HG03108 (cell line): Measurements from ENCODE around the gene LGI2.

Experiments used
- ATAC-seq: cut with Tn5 transposase; IDR thresholded peaks from one replicate; pipeline ENCODE4 v1.9.1; 2021; ENCODE audit warnings: moderate library complexity; ENCODE audit not compliant: unreplicated experiment

The LGI2 gene

GRCh38 chr4:24999392-25000089, 31.2 kb downstream of the LGI2 start:
- no peak for ATAC-seq

GRCh38 chr4:24995346-24995919, 35.3 kb downstream of the LGI2 start:
- no peak for ATAC-seq

- ATAC-seq: no peak
These were observed 37.1 kb downstream of the LGI2 start for GRCh38 chr4:24993551-24994080.

- no peak for ATAC-seq
These were observed 37.8 kb downstream of the LGI2 start for GRCh38 chr4:24992968-24993367.

- no peak for ATAC-seq
These were observed 39.7 kb downstream of the LGI2 start for GRCh38 chr4:24991015-24991414.

- no peak for ATAC-seq
These were observed 41.4 kb downstream of the LGI2 start for GRCh38 chr4:24989327-24989726.

- no peak for ATAC-seq
These were observed 42.0 kb downstream of the LGI2 start for GRCh38 chr4:24988776-24989175.

- ATAC-seq: no peak
These were observed 45.9 kb downstream of the LGI2 start for GRCh38 chr4:24984602-24985532.

GRCh38 chr4:24980740-24981139, 50.0 kb downstream of the LGI2 start:
- no peak for ATAC-seq

- ATAC-seq: no peak
These were observed 50.6 kb downstream of the LGI2 start for GRCh38 chr4:24980064-24980690.

- no peak for ATAC-seq
These were observed 51.2 kb downstream of the LGI2 start for GRCh38 chr4:24979554-24979953.

- no peak for ATAC-seq
These were observed 52.3 kb downstream of the LGI2 start for GRCh38 chr4:24978291-24979075.

- no peak for ATAC-seq
These were observed 55.2 kb downstream of the LGI2 start for GRCh38 chr4:24975510-24975909.

- no peak for ATAC-seq
These were observed 56.8 kb downstream of the LGI2 start for GRCh38 chr4:24973747-24974601.

GRCh38 chr4:24973404-24973746, 57.4 kb downstream of the LGI2 start:
- no peak for ATAC-seq

GRCh38 chr4:24971192-24971591, 59.6 kb downstream of the LGI2 start:
- no peak for ATAC-seq

GRCh38 chr4:24970635-24971034, 60.1 kb downstream of the LGI2 start:
- no peak for ATAC-seq

- ATAC-seq: no peak
These were observed 60.6 kb downstream of the LGI2 start for GRCh38 chr4:24970191-24970590.

- no peak for ATAC-seq
These were observed 61.3 kb downstream of the LGI2 start for GRCh38 chr4:24969486-24969885.
